Retina (tissue), 1 donor: ENCODE results near the gene PPIL4.
"Not testable (repeated sequence)": the region's sequence is repeated elsewhere in the genome, so short reads cannot be mapped to it uniquely, and the experiment has no call there.

Experiments used
- DNase-seq: peaks from one replicate; pipeline ENCODE4 v3.0.0-alpha.2; 2016

PPIL4 gene

DNA sequence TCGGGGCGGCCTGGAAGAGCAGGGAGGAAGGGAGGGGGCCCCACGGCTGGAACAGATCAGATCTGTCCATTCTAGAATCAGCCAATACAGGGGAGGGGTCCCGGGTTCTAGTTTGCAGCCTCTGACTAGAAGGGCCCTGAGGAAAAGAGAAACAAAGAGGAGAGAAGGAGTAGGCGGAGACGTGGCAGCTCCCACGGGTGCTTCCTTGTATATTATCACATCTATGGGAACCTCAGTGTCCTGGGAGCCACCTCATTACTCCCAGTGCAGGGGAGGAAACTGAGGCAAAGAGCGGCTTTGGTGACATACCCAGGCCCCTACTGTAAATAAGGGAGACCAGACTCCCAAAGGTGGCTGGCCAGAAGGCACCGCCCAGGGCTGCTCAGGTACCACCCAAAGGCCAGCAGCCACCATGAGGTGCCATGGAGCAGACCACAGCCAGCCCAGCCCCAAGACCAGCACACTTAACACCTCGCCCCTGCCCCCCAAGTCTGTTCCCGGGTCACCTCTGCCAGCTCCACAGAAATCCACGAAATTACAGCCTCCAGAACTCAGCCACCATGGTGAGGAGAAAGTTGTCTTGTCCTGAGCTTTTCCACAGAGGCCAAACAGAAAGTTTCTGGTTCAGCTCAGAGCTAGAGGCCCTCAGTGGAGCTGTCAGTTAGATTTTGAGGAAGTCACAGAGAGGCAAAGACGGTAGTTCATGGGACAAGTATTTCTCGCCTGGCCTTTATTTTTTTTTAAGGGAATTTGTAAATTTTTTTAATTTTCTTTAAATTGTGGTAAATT lies 63.1 kb downstream of the PPIL4 start:
- no peak for DNase-seq

GRCh38 chr6:149480502-149481280 lies 65.2 kb downstream of the PPIL4 start:
- DNase-seq: no peak

DNA sequence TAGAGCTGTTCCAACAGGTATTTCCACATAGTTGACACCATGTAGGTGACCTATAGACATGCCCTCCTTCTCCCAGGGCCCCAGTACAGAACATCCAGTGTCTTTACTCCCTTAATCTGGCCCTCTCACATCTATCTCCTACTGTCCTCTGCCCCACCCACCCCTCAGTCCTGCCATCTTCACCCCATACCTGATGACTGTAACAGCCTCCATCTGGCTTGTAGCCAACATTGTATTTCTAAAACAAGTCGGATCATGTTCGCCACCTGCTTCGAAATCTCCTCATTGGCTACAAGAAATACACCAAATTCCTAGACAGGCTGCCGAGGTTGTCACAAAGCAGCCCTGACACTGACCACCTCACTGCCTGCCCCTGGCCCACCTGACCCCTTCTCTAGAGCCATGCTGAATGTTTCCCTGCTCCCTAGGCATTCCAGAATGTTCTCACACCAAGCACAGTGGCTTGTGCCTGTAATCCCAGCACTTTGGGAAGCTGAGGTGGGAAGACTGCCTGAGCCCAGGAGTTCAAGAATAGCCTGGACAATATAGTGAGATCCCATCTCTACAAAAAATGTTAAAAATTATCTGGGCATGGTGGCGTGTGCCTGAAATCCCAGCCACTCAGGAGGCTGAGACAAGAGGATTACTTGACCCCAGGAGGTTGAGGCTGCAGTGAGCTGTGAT lies 67.1 kb downstream of the PPIL4 start:
- no peak for DNase-seq

DNA sequence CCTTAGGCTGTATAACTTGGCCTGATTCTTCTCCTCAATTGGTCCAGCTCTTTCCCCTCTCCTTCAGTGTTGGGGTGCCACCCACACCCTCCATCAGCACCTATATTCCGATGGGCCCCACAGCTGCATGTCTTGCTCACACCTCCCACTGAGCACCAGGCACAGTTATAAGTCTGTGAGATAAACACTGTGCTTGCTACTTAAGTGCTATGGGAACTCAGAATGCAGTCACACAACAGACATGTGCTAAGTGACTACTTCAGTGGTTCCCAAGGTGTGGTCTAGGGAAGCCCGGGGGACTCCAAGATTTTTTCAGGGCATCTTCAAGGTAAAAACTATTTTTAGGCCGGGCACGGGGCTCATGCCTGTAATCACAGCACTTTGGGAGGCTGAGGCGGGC lies 68.3 kb downstream of the PPIL4 start:
- DNase-seq: no peak

GRCh38 chr6:149476789-149477455 lies 68.9 kb downstream of the PPIL4 start:
- DNase-seq: no peak

DNA sequence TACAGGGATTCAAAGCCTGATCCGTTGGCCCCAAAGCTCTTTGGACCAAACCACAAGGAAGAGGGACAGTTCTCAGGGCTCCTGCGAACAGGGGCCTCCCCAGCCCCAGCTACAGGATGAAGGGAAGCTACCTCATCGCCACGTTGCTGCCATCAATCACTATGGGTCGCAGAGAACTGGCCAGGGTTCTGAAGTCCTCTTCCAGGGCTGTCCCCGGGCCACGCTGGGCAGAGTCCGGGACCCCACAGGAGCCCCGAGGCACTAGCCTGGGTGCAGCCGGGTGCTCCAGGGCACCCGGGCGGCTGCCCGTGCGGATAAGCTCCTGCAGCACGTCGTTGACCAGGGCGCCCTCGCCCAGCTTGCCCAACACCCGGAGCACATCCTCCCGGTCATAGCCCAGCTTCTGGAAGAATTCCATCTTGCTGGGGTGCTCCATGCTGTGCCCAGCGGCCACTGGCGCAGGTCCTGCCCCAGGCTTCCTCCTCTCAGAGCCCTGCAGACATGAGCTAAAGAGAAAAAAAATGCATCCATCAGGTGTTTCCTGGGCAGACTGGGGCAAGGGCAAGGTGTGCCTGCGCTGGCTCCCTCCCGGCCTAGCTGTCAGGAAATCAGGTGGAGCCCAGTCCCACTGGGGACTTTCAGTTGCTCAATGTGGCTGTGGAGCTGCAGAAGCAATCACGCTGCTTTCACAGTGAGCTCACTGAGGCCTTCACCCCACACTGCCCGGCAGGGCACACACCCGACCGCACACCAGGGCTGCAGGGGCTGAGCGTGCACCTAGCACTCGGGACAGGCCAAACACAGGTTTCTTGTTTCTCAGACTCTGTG lies 71.5 kb downstream of the PPIL4 start:
- DNase-seq: no peak

- DNase-seq: no peak
These were observed 72.5 kb downstream of the PPIL4 start for GRCh38 chr6:149473080-149474052.

DNA sequence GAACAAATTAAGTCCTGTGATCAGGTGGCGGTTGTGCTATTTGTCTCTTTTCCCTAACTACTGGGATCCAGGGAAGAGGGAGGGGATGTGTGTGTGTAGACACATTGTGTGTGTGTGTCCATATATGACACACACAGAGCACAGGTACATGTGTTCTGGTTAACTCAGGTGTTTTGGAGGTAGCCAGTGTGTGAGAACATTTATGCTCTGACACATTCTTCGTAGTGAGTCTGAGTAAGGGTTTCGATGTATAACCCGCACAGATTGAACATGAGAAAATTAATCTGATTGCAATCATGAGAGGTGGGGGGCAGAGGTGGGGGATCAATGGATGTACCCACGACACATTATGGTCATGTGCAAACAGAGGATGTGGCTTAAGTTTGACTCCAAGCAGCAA lies 73.6 kb downstream of the PPIL4 start:
- DNase-seq: no peak

DNA sequence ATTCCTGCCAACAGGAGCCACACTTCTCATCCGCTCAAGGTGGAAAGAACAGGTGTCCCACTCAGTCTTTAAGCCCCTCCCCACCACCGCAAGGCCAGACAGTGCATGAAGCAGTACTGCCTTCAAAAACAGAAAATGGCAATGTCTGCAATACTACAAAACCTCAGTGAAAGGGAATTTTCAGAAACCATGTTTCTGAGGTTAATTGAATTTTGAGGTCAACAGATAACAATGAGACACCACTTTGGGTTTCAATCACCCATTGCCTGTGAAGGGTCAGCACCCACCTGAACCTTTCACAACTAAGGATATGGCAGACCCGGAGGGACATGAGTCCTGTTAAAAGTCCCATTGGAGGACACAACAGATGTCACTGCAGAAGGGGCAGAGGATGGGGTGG lies 74.0 kb downstream of the PPIL4 start:
- DNase-seq: no peak

DNA sequence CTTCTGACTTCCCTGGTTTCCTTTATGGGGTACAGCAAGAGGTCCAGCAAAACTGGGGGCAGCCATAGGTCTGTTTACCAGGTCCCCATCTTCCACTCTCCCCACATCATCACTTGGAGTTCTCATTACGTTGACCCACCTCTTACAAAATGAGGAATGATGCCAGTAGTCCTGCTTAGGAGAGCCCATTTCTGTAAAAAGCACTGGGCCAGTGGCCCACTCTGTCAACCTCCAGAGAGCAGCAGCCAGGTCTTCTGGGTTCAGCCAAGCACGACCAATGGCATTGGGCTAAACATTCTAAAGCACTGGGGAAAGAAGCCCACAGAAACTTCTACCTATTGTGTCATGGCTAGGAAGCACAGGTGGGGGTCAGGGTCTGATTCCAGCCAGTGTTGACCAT lies 74.9 kb downstream of the PPIL4 start:
- no peak for DNase-seq

DNA sequence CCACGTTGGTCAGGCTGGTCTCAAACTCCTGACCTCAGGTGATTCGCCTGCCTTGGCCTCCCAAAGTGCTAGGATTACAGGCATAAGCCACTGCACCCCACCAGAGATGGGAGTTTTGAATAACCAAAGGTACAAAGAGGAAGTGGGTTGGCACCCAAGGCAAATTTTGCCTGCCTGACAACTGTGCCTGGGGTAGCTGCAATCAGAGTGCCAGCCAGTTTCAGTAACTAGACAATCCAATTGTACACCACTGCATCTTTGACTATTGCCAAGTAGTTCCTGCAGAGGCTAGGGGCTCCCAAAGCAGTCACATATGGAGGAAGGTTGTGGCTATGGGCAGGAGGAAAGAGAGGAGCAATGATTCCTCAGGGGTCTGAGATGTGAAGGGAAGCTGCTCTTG lies 77.7 kb downstream of the PPIL4 start:
- no peak for DNase-seq

- no peak for DNase-seq
These were observed 78.6 kb downstream of the PPIL4 start for GRCh38 chr6:149467265-149467664.

DNA sequence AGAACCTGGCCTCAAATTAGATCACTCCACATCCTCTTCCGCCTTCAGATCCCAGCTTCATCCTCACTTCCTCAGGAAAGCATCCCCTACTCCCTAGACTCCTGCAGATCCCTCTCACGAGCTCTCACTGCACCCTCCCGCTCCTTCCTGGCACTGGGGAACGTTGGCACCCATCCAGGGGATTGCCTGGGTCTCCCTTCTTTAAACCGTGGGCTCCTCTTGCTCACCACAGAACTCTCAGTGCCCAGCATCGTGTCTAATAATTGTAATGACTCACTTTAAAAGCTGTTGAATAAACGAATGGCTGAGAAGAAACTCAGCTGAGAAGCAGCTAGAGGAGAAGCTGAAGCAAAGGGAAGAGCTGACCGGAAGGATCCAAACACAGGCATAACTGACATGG lies 81.4 kb downstream of the PPIL4 start:
- no peak for DNase-seq

DNA sequence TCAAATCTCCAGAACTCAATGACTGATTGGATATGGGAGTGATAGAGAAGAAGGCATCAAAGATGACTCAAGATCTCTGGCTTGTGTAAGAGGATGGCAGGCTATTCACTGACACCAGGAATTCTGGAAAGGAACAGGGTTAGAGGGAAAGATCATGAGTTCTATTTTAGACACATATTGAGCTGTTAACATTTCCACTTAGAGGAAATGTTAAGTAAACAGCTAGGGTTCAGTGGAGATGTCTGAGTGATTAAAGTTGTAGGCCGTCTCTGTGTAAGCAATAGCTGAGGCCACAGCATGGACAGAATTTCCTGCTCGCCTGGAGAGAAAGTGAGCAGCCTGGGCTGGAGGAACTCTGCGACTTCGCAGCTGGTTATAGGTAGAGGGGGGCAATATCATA lies 82.1 kb downstream of the PPIL4 start:
- DNase-seq: no peak

DNA sequence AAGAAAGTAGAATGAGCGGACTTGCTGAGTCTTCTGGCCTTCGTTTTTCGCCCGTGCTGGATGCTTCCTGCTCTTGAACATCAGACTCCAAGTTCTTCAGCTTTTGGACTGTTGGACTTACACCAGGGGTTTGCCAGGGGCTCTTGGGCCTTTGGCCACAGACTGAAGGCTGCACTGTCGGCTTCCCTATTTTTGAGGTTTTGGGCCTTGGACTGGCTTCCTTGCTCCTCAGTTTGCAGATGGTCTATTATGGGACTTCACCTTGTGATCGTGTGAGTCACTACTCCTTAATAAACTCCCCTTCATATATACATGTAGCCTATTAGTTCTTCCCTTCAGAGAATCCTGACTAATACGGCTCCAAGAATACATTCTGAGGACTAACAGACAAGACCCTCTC lies 83.1 kb downstream of the PPIL4 start:
- DNase-seq: not testable (repeated sequence)

GRCh38 chr6:149461670-149462069 lies 84.2 kb downstream of the PPIL4 start:
- DNase-seq: no peak

DNA sequence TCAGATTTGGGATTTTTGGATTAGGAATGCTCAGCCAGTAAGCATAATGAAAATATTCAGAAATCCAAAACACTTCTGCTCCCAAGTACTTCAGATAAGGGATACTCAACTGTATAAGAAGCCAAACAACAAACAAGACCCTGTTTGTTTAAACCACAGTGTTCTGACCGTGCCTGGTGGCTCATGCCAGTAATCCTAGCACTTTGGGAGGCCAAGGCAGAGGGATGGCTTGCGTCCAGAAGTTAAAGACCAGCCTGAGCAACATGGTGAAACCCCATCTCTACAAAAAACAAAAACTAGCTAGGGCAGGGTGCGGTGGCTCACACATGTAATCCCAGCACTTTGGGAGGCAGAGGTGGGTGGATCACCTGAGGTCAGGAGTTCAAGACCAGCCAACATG lies 85.6 kb downstream of the PPIL4 start:
- not testable (repeated sequence) for DNase-seq

GRCh38 chr6:149459761-149460160 lies 86.1 kb downstream of the PPIL4 start:
- DNase-seq: no peak

GRCh38 chr6:149458806-149459205 lies 87.0 kb downstream of the PPIL4 start:
- DNase-seq: no peak

GRCh38 chr6:149458196-149458595 lies 87.6 kb downstream of the PPIL4 start:
- DNase-seq: no peak

- no peak for DNase-seq
These were observed 88.4 kb downstream of the PPIL4 start for GRCh38 chr6:149457316-149457884.
